ENCODE results near the gene MICAL3.
"Not testable (repeated sequence)": the region's sequence is repeated elsewhere in the genome, so short reads cannot be mapped to it uniquely, and the experiment has no call there.

The MICAL3 gene

DNA sequence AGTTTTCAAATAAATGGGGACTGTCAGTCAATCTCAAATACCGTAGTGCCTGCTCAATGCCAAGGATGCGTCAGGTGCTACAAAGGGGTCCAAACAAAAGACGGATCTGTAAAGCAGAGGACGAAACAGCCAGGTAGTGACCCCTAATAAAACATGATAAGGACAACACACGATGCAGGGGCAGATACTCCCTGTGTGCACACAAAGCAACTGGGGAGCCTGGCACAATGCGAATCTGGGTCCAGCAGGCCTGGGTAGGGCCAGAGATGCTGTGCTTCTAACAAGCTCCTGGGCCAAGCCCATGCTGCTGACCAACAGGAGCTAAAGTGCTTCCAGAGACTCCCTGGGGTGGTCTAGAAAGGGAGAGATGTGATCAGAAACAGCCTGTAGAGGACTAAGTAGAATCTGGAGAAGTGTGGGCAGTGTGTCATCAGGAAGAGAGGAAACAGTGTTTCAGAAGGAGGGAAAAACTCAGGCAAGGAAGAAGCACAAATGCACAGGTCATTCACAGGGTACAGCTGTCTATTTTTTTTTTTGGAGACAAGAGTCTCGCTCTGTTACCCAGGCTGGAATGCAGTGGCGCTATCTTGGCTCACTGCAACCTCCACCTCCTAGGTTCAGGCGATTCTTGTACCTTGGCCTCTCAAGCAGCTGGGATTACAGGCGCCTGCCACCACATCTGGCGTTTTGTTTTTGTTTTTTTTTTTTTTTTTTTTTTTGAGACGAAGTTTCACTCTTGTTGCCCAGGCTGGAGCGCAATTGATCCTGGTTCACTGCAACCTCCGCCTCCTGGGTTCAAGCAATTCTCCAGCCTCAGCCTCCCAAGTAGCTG lies 74.5 kb downstream of the MICAL3 start:
- DNase-seq, result no peak

DNA sequence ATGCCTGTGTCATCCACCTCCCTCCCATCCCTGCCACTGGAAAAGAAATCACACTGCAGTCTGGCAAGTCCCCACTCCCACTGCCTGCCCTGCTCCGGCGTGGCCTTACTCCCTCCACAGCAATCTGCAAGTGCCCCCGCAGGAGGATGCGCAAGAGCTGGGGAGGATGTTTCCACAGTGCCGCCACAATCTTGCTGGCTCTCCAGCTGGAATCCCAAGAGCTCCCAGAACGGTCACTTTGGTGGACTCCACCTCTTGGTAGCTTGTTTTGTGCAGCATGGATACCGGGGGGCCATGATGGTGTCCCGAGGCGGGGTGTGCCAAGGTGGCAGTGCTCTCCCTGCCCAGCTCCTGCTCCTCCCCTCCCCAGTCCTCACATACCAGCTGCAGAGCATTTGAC lies 76.3 kb downstream of the MICAL3 start:
- DNase-seq, result no peak

DNA sequence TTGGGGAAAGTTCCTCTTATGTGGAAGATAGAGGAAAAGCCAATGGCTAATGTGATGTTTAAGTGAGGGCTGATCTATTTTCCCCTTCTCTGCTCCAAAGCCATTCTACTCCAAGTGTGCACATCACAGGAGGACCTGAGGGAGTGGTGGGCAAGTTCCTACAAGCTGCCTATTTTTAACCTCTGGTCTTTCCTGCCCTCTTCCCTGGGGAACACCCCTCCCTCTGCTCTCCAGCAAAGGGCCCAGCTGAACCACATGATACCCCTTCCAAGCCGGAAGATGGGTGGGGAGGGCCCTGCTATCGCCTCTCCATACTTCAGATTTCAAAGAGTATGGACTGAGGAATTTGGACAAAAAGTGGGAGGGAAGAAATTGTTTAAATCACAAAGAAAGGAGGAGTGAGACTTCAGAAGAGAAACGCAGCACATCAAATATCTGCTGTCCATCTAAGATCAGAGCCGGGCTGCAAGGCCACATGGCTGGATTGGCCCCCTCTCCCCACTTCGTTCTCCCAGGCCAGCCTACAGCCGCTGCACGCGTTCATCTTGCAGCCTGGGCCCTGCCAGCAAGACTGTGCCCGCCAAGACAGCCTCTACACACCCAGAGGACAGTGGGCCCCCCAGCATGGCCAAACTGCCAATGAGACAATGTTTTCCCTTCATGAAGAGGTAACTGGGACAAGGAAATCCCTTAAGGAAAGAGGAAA lies 77.5 kb downstream of the MICAL3 start:
- DNase-seq, result no peak

DNA sequence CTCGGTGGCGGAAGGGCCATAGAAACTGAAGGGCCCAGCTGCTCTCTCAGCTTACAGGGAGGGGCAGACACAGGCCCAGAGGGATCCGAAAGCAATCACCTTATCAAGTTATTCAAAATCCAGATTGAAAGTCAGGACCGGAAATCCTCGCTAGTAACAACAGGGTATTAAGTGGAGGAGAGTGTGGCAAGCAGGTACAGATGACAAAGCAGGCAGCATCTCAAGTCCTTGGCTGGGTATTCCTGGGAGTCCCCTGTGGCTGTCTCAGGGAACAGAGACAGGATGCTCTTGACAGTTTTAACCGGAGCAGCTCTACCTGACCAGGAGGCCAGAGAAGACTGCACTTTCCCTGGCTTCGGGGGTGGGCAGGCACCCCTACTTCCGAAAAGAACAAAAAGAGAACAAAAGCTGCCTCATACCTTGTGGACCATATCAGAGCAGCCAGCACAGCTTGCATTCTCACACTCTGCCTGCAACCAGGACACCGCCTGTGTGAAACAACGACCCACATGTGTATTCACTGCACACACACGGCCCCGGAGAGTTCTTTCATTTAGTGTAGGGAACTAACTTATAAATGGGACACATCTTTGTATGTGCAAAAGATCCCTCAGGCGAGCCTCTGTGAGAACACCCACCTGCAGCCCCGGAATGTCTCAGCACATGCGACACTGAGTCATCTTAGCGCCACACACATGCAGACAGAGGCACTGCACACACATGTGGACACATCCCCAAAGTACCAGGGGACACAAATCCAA lies 78.3 kb downstream of the MICAL3 start:
- DNase-seq, result no peak

DNA sequence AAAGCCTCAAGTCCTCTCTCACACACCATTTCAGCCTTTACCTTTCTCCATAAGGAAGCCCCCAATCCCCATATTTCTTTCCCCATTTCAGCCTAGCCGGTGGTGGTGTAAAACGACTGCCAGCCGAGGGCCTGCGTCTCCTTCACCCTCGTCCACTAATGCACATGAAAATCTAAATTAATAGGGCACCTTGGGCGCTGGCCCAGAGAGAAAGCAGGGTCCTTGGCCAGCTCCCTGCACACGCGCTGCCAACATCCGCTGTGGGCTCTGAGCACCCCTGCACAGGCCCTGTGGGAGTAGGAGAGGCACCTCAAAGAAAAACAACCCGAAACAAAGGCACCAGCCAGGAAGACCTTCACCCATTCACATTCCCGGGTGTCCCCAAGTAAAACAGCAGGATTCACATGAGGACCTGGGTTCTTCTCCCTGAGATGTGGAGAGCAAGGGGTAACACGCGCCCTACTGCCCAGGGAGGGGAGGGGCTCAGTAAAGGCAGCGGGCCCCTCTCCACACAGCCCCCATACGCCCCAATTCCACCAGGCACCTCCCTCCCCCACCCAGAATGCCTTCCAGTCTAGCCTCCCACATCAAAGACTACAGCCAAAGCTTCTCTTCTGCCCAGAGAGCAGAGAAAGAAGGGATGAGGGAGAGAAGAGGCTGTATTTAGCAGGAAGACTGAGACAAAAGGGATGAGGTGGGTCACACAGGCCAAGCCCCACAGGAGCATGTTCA lies 79.0 kb downstream of the MICAL3 start:
- no peak for DNase-seq

DNA sequence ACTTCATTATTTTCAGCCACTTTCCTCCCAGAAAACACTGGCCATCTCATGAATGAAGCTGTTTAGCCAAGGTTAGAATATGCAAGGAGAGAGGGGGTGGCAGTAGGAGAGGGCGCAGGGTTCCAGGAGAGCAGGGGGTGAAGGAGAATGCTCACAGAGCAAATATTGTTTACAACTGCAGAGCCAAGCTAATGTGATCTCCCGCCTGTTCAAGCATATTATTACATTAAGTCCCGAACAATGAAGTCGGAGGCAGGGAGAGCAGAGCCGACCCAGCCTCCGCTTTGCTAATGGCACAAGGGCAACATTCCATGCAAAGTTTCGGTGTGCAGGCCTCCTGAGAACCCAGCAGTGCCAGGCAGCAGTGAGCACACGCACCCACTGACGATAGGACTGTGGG lies 80.1 kb downstream of the MICAL3 start:
- DNase-seq, result no peak

DNA sequence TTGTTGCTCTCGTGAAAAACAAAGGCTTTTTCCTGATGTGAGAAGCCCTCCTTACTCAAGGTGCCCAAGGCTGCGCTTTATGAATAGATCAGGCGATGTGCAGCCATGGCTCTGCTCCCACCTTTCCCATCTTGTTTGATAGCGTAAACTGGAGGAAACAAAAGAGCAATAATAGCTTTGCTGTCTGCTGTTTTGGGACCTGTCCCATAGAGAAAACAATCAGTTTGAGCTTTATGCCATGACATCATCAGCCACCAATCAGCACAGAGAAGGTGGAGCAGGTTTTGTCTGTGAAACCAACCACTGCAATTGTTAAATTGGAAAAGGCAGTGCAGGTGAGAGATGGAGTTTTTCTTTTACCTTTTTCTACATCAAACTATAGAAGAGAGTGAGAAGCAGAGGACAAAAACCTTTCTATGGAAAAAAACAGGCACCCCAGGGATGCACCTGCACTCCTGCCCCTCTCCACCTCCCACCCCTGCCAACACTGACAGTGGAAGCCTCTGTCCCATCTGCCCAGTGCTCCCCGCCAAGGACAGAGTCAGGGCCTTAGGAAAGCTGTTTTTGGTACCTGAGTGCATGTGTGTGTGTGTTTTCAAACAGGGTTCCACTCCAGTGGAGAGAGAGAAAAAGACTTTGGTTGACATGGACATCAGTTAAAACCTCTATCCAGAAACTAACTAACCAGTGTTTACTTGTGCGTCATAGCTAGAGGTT lies 80.7 kb downstream of the MICAL3 start:
- no peak for DNase-seq

DNA sequence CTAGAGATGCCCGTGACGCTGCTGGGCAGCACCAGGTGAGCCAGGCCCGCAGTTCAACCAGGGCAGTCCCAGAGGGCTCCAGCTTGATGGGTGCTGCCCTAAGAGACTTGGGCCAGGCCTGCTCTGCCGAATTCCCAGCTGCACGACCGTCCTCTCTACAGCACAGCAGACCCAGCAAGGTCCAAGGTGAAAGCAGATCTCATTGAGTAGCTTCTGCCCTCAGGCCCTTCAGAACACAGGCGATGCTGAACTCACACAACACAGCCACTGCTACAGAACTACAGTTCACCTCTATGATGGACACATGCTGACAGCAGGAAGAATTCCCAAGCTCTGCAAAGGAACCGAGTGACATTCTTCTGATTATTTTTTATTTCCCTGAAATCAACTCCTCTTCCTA lies 81.6 kb downstream of the MICAL3 start:
- DNase-seq, result no peak

DNA sequence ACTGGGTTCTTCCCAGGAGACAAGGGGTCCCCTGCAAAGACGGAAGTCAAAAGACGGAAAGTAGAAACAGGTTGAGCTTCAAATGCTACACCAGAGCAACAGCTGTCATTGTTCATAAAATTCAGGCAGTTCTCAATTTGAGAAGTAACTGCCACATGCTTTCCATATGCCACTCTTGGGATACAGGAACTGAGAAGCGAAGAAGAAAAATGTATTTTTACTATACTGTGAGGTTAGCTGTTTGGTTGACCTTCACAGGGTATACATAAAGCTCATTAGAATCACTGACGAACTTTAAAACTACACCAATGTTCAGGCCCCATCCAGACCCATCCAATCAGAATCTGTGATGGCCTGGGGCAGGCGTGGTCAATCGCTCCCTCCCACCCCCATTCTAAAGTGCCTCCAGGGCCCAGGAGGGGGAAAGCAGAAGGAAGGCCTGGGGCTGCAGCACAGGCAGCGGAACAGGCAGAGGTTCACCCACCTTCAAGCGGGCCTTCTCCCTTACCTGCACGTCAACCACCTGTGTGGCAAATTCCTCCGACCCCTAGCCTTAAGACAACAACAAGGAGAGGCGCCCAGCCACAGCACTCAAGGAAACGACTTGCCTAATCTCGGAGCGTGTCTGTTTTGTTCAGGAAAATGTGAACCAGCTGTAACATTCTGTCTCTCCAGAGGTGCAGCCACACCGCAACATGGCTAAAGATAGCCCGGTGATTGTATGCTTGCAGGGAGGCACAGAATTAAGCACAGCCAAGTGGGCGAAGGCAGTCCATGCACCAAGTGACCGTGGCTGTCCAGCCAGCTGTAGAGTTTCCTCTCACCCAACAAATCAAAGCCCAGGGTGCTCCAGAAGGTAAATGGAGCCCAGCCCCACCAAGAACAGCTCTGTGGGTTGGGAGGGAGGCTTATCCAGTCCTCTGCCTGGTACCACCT lies 82.6 kb downstream of the MICAL3 start:
- no peak for DNase-seq

DNA sequence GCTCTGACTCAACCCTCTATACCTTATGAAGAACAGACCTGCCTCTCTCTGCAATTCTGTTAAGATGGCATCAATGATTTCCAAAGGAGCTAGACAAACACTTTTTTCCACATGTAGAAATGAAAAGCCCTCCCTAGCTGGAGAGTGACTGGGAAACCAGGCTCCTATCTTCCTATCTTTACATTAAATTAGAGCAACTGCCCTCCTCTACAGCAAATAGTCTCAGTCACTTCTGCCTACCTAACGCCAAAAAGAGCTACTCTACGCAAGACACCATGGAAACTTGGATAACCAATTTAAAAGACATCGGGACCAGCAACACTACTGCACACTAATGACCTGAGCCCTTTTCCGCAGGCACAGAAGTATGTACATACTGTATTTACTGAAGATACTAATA lies 84.8 kb downstream of the MICAL3 start:
- DNase-seq, result no peak

DNA sequence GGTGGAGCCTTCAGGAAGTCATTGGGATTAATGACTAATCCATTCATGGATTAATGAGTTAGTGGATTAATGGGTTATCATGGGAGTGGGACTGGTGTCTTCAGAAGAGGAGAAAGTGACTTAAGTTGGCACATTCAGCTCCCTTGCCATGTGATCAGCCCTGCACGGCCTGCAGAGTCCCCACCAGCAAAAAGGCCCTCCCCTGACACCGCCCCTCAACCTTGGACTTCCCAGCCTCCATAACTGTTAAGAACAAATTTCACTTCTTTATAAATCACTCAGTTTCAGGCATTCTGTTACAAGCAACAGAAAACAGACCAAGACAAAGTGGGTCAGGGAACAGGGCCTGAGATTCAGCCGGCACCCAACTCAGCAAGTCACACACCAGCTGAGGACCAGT lies 85.3 kb downstream of the MICAL3 start:
- no peak for DNase-seq

DNA sequence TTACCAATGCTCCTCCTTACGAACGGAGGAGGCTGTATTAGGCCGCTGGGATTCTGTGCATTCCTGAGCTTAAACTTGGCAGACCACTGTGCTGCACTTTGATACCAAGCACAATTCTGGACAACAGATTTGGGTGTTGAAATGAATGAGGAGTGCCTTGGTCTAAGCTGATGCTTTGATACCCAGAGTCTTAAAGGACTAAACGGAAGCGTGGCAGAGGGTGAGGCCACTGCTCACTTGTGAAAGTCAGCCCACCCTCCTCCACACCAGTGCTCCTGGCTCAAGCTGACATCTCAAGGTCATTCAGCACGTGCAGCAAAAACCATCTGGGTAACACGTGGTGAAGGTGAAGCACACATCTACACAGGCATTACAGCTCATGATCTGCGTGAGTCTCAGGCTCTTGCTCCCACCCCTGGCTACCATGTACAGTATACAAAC lies 85.9 kb downstream of the MICAL3 start:
- no peak for DNase-seq

DNA sequence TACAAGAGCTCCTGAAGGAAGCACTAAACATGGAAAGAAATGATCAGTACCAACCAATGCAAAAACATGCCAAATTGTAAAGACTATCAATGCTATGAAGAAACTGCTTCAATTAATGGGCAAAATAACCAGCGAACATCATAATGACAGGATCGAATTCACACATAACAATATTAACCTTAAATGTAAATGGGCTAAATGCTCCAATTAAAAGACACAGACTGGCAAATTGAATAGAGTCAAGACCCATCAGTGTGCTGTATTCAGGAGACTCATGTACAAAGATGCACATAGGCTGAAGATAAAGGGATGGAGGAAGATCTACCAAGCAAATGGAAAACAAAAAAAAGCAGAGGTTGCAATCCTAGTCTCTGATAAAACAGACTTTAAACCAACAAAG lies 91.9 kb downstream of the MICAL3 start:
- DNase-seq, result not testable (repeated sequence)

DNA sequence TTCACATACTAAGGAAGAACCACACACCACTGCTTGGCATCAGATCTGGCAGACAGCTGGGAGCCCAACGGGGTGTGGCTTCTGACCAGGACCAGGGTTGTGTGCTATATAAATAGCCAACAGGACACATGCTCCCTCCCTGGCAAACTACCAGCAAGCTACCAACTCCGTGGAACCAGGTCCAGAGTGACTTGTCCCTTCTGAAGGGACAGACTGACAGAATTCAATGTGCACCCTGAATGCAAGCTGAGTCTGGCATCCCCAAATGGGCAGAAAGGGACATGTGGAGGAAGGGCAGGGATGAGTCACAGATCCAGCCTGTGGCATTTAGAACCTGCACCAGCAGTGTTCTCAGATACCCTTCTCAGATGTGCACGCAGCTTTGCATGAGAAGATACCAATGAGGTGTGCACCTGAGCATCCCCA lies 92.9 kb downstream of the MICAL3 start:
- no peak for DNase-seq

DNA sequence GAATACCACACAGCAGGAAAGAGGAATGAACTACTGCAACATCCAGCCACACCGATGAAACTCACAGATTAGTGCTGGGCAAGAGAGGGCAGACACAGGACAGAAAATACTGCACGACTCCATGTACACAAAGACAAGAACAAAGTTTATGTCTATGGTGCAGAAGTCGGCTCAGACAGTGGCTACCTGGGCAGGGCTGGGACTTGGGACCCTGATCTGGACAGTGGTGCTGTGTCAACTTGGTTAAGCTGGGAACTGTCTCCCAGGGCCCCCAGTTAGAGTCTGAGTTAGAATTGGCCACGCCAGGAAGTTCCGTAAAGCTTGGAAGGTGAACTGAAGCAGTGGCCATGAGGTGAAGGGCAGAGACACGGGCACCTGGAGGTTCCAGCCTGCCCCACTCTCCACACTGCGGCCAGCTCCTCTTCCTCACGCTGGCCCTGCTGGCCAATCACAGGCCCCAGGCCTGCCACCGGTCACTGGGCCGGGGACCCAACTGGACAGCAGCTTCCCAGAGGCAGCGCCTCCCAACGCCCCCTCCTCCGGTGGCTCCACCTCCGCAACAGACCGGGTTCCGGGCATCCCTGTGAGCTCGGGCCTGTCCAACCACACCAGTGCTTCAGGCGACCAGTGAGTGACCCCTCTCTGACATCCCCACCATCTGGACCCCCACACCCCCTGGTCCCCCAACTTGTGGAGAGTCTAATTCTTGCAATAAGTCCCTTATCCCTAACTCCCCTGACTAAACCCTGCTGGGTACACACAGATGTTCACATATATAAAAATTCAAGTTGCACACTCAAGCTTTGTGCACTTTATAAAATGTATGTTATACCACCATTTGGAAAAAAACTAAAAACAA lies 93.7 kb downstream of the MICAL3 start:
- DNase-seq, result no peak

DNA sequence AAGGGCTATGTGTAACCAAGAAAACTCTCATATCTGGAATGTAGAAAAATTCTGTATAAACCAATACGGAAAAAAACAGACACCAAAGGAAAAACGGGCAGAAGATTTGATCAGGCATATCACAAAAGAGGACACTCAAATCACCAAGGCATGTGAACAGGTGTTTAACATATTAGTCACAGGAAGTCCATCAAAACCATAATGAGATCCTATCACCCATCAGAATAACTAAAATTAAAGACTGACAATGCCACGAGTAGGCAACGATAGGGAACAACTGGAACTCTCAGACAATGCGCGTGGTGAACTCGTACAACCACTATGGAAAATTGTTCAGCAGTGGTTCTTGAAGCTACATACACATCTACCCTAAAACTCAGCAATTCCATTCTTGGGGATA lies 94.5 kb downstream of the MICAL3 start:
- DNase-seq, result no peak

DNA sequence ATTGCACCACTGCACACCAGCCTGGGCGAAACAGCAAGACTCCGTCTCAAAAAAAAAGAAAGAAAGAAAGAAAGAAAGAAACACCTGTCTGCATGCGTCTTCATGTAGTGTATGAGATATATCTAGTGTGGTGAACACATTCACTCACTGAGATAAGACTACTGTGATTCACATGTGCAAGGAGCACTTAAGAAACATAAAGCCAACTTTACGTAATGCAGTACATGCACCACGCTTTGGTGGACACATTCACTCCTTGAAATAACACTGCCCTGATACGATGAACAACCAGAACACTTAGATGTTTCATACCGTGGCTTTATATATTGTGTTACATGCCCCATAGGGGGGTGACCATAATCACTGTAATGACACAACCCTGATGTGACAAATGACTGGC lies 96.0 kb downstream of the MICAL3 start:
- DNase-seq, result no peak

DNA sequence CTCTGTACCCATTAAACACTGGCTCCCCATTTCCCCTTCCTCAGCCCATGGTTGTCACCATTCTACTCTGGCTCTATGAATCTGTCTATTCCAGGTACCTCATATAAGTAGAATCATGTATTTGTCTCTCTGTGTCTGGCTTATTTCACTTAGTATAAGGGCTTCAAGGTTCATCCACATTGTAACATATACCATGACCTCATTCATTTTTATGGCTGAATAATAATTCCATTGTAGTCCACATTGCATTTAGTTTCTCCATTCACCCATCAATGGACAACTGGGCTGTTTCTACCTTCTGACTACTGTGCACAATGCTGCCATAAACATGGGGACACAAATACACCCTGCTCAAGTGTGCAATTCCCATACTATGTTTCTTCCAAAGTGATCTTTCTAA lies 97.3 kb downstream of the MICAL3 start:
- no peak for DNase-seq

DNA sequence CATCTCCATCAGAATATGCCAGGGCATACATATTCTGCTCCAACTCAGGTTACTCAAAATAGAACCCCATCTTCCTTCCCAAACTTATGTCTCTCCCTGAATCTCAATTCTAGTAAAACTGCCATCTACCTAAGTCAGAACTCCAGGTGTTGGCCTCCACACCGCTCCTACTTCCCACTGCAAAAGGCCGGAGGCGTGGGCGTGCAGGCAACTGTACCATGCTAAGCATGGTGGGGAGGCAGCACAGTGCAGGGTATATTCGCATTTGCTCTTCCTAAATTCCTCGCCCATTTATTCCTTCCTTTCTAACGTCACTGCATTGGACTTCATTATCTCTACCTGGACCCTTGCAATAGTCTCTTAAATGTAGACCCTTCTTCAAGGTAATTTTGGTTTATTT lies 97.8 kb downstream of the MICAL3 start:
- no peak for DNase-seq

DNA sequence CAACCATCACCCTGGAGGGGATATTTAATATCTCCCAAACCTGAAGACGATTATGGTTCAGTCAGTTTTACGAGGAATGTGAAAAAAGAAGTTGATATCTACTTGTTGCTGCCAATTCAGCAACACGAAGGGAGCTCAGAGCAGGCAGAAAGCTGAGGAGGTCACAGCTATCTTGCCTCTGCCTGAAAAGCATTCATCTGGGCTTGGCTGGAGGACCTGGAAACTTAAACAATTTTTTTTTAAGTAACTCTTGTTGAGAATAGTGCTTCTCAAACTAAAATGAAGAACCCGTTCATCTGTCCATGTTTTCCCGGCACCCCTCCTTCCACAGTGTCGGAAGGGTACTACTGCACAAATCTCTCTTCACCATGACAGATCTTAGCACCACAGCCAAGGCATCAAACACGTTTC lies 98.9 kb downstream of the MICAL3 start:
- no peak for DNase-seq

Measured in effector CD4-positive, alpha-beta T cell (primary cell).